Keratinocyte (primary cell): ENCODE measurements around the gene MCRIP2.

Source experiments
- EZH2 ChIP-seq: IDR thresholded peaks from one replicate; pipeline ENCODE4 v1.6.1; 2012; ENCODE audit warnings: inconsistent platforms, mild to moderate bottlenecking, low read length, moderate library complexity
- TF ChIP-seq, protein P1 (sequence below), 3 experiments: IDR thresholded peaks in 1 of 3; conservative IDR thresholded peaks in 1 of 3; optimal IDR thresholded peaks in 1 of 3; 2 replicates in 2 of 3; 3 replicates in 1 of 3; pipeline versions ENCODE3 to v1.5.1; 2011; ENCODE audit warnings: low read length in 3 of 3, mild to moderate bottlenecking in 3 of 3, moderate library complexity in 2 of 3, control low read depth in 1 of 3, inconsistent platforms in 1 of 3; ENCODE audit not compliant: insufficient read depth in 2 of 3; ENCODE audit errors: extremely low read depth in 1 of 3

DNA sequence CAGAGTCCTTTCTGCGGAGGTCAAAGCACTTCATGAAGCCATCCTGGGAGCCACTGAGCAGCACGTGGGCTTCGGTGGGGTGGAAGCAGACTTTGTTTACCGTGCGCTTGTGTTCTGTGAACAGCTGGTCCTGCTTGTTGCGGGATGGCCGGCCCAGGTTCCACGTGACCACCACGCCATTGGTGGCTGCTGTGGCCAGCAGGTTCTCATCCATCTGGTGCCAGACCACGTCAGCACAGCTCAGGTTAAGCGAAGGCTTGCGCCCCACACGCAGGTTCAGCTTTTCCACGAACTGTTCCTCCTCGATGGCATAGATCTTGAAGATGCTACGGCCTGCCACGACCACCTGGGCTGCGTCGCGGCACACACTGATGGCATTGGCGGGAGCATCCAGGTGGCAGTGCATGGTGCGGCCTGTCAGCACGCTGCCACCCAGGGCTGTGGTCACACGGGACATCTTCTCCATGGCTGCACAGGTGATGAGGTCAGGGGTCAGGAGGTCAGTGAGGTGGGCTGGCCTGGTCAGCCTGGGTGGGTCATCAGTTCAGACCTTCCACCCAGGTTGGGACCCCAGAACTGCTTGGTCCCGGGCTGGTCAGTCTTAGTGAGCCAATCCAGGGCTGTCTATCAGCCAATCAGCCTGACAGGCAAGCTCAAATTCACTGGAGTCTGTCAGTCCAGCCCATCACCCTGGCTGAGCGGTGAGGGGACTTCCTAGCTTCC, 47.7 kb downstream of the MCRIP2 start:
- no peak for TF ChIP-seq EZH2
- TF ChIP-seq, protein P1, sequence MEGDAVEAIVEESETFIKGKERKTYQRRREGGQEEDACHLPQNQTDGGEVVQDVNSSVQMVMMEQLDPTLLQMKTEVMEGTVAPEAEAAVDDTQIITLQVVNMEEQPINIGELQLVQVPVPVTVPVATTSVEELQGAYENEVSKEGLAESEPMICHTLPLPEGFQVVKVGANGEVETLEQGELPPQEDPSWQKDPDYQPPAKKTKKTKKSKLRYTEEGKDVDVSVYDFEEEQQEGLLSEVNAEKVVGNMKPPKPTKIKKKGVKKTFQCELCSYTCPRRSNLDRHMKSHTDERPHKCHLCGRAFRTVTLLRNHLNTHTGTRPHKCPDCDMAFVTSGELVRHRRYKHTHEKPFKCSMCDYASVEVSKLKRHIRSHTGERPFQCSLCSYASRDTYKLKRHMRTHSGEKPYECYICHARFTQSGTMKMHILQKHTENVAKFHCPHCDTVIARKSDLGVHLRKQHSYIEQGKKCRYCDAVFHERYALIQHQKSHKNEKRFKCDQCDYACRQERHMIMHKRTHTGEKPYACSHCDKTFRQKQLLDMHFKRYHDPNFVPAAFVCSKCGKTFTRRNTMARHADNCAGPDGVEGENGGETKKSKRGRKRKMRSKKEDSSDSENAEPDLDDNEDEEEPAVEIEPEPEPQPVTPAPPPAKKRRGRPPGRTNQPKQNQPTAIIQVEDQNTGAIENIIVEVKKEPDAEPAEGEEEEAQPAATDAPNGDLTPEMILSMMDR (optimal IDR thresholded peaks at IDR 0.05 in 1 of 3, IDR thresholded peaks at IDR 0.05 in 1 of 3, conservative IDR thresholded peaks at IDR 0.05 in 1 of 3; ENCODE audit: extremely low read depth in 1 of 3, insufficient read depth in 2 of 3, low read length in 3 of 3): no peak
